Activated CD4-positive, CD25-positive, alpha-beta regulatory T cell treated with anti-CD3 and anti-CD28 coated beads, Interleukin-2, amount 50 U/mL, for 72 hours (primary cell): ENCODE measurements around the gene PLTP.
"Not testable (repeated sequence)": the region's sequence is repeated elsewhere in the genome, so short reads cannot be mapped to it uniquely, and the experiment has no call there.

ENCODE experiments used
- DNase-seq: peaks from one replicate; pipeline ENCODE4 v3.0.0; 2021

The PLTP gene

GRCh38 chr20:45944151-45944964, 32.4 kb upstream of the PLTP start:
- DNase-seq, result no peak

GRCh38 chr20:45943613-45944012, 31.7 kb upstream of the PLTP start:
- DNase-seq, result no peak

GRCh38 chr20:45940469-45940868, 28.5 kb upstream of the PLTP start:
- no peak for DNase-seq

GRCh38 chr20:45940053-45940452, 28.1 kb upstream of the PLTP start:
- no peak for DNase-seq

GRCh38 chr20:45938727-45939438, 26.9 kb upstream of the PLTP start:
- no peak for DNase-seq

GRCh38 chr20:45937765-45938164, 25.8 kb upstream of the PLTP start:
- DNase-seq, result no peak

- DNase-seq, result no peak
Measured at GRCh38 chr20:45935416-45936046, 23.6 kb upstream of the PLTP start.

- DNase-seq, result peak; percentile 99
Measured at GRCh38 chr20:45934586-45935415, 22.8 kb upstream of the PLTP start, which contains the start of gene PCIF1. PCIF1 (plus strand) TSS chr20:45934683; CDS start chr20:45939000, 4,317 bp downstream.

- DNase-seq, result no peak
Measured at GRCh38 chr20:45934046-45934585, 22.2 kb upstream of the PLTP start.

- peak; percentile 52 for DNase-seq
Measured at GRCh38 chr20:45933266-45934045, 21.5 kb upstream of the PLTP start.

- not testable (repeated sequence) for DNase-seq
Measured at GRCh38 chr20:45931680-45932079, 19.7 kb upstream of the PLTP start.

- no peak for DNase-seq
Measured at GRCh38 chr20:45927071-45927878, 15.3 kb upstream of the PLTP start.

- no peak for DNase-seq
Measured at GRCh38 chr20:45926731-45927070, 14.7 kb upstream of the PLTP start.

- DNase-seq, result no peak
Measured at GRCh38 chr20:45925821-45926506, 14.0 kb upstream of the PLTP start.

GRCh38 chr20:45924391-45925261, 12.7 kb upstream of the PLTP start:
- no peak for DNase-seq

GRCh38 chr20:45921337-45922189, 9.6 kb upstream of the PLTP start:
- DNase-seq, result no peak

- DNase-seq, result no peak
Measured at GRCh38 chr20:45920462-45921336, 8.7 kb upstream of the PLTP start.
